GM12875 (cell line): ENCODE measurements around the gene GPR21.

ENCODE experiments used
- H3K4me3 ChIP-seq: one replicate; pipeline ENCODE4 v1.5.1; 2011; ENCODE audit warnings: low read depth, low read length, control low read depth
- CTCF ChIP-seq: IDR thresholded peaks from 2 replicates; pipeline ENCODE4 v1.5.1; 2011; ENCODE audit warnings: low read depth, mild to moderate bottlenecking, control low read depth, inconsistent platforms, low read length, moderate library complexity, borderline replicate concordance; ENCODE audit not compliant: insufficient read depth

Gene GPR21

DNA sequence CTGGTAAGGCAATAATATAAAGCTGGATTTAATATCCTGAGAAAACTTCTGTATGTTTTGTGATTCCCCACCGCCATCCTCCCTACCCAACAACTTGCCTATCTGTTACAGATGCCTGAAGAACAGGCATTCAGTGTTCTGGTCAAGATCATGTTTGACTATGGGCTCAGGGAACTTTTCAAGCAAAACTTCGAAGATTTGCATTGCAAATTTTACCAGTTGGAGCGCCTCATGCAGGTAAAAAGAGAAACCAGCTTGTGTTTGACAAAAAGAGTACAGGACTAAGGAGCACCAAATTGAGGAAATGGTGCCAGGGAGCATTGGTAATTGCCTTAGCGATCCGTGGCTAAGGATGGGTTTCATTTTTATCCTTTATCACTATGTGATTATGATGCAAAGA lies 40.0 kb downstream of the GPR21 start:
- TF ChIP-seq CTCF, result no peak
- no peak overlapping the region for H3K4me3 ChIP-seq

DNA sequence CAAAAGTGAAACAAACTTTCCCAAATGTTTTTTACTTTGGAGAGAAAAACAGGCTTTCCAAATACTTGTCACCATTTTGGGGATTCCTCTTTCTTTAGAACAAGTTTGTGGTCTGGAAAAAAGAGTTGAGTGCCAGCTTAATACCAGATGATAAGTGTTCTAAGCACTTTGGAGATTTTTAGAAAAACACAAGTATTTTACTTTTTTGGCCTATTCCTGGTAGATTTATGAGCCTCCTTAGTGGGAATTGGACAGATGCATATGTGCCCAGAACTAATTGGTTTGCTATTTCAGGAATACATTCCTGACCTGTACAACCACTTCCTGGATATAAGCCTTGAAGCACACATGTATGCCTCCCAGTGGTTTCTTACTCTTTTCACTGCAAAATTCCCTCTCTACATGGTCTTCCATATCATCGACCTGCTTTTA lies 40.5 kb downstream of the GPR21 start:
- no peak for TF ChIP-seq CTCF
- H3K4me3 ChIP-seq, result no peak overlapping the region

DNA sequence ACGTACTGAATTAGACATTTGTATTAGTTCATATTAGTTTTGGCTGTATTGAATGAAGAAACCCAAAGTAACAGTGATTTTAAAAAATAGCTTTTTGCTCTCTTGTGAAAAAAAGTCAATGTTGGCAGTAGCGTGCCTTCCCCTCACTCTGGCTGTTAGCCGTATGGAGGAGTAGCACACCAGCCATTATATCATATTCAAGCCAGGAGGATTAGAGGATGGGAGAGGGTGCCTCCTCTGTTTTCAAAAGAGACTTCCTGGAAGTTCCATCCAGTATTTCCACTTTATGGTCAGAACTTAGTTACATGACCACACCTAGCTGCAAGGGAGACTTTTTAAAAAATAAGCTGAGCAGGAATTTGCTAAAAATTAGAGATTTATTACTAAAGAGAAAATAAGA lies 41.2 kb downstream of the GPR21 start:
- TF ChIP-seq CTCF, result no peak
- H3K4me3 ChIP-seq, result no peak overlapping the region

GRCh38 chr9:123080444-123080843 lies 47.0 kb downstream of the GPR21 start:
- TF ChIP-seq CTCF, result no peak
- H3K4me3 ChIP-seq, result no peak overlapping the region

- peak; percentile 38; the same call in 1 of the 2 replicates for TF ChIP-seq CTCF
- H3K4me3 ChIP-seq, result no peak overlapping the region
Measured at GRCh38 chr9:123081824-123082223, 48.4 kb downstream of the GPR21 start.

DNA sequence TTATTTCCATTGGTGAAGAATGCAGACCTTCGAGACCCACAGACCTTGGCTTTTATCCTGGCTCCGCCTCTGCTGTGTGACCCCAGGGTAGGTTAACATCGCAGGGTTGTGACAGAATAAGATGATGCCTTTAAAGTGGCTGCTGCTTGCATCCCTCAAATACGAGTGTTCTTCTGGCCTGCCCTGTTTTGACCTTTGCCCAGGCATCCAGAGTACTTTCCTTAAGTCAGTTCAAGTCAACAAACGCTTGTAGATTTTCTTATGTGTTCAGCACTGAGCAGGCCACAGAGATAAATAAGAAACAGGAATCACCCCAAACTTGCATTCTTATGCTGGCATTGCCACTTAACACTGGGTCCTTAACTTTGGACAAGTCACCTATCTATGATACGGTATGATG lies 50.2 kb downstream of the GPR21 start:
- no peak for TF ChIP-seq CTCF
- H3K4me3 ChIP-seq, result no peak overlapping the region

DNA sequence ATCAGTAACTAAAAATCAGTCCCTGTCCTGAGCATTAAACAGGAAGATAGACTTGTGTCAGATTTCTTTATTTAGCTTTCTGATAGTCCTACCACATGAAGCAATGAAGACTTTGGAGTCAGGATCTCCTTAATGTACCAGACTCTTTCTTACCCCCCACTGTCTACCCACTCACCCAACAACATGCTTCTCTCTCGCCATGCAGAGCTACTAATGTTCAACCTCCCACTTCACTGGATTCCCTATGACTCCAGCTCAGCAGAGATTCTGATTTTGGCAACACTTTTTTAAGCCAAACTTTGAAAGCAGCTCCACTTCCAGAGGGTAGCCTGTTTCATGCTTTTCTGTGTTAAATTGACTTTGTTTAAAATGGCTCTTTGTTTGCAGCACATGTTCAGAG lies 50.8 kb downstream of the GPR21 start:
- no peak for TF ChIP-seq CTCF
- no peak overlapping the region for H3K4me3 ChIP-seq
